GM13977 (cell line): Measurements from ENCODE around the gene SLC11A2.

Experiments
- DNase-seq: peaks from one replicate; pipeline ENCODE4 v3.0.0; 2012; ENCODE audit warnings: low spot score
- in situ Hi-C: fragments of 300-500 bp; cut with MboI; formaldehyde crosslinking; loops from one replicate; pipeline ENCODE4 v1.12.0; 2022; ENCODE audit warnings: low sequenced_read_pairs, low pct_unique_long_range_greater_than_20kb, mixed read lengths, inconsistent platforms; ENCODE audit not compliant: unreplicated experiment
- TF ChIP-seq, protein P1 (sequence below): IDR thresholded peaks from 2 replicates; pipeline ENCODE4 v1.5.1; 2012; ENCODE audit warnings: mild to moderate bottlenecking, control low read depth; ENCODE audit not compliant: insufficient read depth; ENCODE audit errors: extremely low read depth, missing control alignments

Gene SLC11A2

DNA sequence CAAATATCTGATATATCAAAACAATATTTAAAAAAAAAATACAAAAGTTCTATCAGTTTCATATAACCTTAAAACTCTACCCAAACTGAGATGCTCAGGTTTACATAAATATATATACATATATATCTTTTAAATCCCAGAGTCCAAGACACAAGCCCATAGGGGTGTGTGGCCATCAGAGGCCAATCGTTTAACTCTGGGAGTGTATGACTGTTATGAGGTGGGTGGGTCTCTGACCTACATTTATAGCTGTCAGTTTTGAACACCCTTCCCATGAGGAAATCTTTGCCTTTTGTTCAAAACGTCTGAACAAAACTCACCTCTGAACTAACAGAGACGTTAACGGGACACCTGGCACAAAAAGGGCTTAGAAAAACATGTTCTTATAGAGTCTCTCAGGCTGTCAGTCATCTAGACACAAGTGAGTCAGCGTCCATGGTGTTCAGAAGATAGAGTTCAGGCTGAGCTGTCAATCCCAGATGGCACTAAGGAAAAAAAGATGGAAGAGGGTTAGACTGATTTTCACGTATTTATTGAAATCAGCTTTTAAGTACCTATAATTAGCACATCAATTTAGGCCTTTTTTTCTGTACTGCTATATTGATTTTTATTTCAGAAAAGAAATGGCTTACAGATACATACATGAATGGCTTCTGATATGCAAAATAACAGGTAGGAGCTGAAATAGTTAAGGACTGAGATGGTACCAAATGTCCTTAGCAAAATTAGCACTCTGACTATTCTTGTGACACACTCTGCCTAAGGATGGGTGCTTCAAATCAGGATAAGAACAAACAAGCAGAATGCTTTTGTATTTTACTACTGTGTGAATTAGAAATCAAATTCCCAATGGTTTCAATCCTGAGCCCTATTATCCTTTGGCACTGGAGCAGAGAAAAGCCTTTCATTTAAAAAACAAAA, 44.6 kb downstream of the SLC11A2 start:
- no peak for DNase-seq
- in situ Hi-C loops, result loop anchor here (10.0 kb wide), 1 partner anchor 157 kb away; no protein-coding TSS in a partner anchor
- TF ChIP-seq, protein P1, sequence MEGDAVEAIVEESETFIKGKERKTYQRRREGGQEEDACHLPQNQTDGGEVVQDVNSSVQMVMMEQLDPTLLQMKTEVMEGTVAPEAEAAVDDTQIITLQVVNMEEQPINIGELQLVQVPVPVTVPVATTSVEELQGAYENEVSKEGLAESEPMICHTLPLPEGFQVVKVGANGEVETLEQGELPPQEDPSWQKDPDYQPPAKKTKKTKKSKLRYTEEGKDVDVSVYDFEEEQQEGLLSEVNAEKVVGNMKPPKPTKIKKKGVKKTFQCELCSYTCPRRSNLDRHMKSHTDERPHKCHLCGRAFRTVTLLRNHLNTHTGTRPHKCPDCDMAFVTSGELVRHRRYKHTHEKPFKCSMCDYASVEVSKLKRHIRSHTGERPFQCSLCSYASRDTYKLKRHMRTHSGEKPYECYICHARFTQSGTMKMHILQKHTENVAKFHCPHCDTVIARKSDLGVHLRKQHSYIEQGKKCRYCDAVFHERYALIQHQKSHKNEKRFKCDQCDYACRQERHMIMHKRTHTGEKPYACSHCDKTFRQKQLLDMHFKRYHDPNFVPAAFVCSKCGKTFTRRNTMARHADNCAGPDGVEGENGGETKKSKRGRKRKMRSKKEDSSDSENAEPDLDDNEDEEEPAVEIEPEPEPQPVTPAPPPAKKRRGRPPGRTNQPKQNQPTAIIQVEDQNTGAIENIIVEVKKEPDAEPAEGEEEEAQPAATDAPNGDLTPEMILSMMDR, result no peak

DNA sequence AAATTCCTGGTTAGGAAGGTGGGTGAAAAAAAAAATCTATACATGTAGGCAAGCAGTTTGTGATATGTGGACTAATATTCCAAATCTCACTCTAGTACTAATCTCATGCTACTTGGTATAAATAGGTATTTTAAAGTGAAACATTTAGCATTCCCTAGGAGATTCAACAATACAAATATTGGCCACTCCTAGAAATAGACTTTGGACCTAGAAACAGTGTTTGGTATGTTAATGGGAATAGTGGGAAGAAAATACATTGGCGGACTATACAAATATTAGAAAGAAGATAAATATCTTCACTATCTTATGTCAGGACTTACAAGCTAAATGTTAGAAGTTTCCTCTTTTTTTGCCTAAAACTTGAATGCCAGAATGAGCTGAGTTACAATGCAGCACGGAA, 45.6 kb downstream of the SLC11A2 start:
- DNase-seq, result no peak
- in situ Hi-C loops, result loop anchor here (10.0 kb wide), 1 partner anchor 156 kb away; no protein-coding TSS in a partner anchor
- TF ChIP-seq, protein P1, result no peak

DNA sequence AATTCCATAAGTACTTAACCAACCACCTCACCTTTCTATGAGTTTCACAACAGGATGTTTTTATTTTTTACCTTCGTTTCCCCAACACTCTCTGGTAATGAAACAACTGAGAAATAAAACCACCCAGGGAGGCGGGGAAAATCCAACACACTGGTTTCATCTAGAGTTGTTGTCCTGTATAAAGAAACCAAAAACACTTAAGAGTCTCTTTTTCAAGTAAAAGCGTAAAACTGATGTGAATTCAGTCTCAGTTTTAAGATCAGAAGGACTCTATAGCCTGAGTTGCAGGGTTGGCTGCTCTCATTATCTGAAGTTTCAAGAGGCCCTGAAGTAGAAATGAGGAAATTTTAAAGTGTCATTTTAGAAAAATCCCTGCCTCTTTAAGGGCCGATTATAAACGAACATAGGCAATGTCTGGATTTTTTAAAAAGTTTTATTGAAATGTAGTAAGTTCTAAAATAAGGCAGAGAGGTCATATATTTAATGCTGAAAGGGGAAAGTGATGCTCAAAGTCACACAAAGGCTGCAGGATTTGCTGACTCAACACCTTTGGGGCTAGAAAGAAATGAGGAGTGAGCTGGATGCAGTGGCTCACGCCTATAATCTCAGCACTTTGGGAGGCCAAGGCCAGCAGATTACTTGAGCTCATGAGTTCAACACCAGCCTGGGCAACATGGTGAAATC, 46.7 kb downstream of the SLC11A2 start:
- TF ChIP-seq, protein P1, result no peak
- in situ Hi-C loops, result loop anchor here (10.0 kb wide), 1 partner anchor 155 kb away; no protein-coding TSS in a partner anchor
- peak; percentile 48 for DNase-seq

DNA sequence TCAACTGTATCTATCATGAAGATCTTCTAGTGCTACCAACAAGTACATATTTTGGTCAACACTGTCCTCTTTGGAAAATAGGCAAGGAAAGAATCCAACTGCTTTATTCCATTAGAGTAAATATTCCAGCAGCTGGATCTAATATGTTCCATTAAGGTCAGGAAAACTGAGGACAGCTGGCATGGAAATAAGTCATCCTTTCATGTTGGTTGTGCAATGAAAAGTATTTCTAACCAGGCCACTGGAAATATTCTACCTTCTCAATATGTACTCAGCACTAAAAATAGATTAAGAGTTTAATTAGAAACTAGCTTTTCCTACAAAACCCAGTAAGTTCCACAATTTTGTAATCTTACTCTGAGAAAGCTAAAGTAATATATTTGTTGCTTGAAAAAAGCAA, 54.2 kb downstream of the SLC11A2 start:
- TF ChIP-seq, protein P1, result no peak
- DNase-seq, result no peak
- in situ Hi-C loops, result no loop called here

DNA sequence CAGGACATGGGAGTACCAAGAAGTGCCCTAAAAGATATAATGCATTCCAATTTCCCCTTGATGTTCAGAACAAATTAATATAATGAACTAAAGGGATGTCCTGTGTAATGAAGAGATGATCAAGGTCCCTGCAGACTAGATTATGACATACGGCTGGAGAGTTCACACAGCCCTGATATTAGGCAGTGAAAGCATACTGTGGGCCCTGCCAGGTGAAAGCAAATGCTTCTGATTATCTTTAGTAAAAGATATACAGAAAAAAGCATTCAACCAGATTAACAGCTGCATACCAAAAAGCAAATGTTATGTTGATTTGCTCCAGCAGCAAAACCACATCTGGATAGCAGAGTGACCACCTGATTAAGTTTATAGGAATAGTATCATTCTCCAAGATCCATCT, 61.8 kb downstream of the SLC11A2 start:
- TF ChIP-seq, protein P1, result no peak
- no peak for DNase-seq
- in situ Hi-C loops, result no loop called here

DNA sequence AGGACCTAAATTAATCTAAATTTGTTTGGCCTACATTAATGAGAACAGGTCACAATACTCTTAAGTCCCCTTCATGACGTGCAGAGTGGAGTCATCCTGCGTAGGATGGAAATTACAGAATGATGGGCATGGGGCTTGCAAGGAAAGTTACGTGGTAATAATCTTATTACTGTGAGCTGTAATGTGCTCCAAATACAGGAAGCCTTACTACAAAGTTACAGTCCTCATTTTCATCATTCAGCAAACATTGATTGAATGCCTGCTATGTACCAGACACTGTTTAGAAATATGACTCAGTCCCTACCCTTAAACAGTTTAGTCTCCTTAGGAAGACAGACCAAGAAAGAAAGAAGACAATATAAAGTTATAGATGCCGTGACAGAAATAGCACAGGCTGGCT, 64.5 kb downstream of the SLC11A2 start:
- DNase-seq, result no peak
- TF ChIP-seq, protein P1, result no peak
- in situ Hi-C loops, result no loop called here
